ENCODE measurements around the gene CDC42. TPM values are rescaled to one million over a fixed set of nuclear protein-coding genes. Genes with fewer than 3 reads are reported as not detected.

Gene CDC42
- total and polyA plus RNA-seq, 2 of the 4 experiments (the other 2 are of a cell fraction), result 162 to 609 TPM

DNA sequence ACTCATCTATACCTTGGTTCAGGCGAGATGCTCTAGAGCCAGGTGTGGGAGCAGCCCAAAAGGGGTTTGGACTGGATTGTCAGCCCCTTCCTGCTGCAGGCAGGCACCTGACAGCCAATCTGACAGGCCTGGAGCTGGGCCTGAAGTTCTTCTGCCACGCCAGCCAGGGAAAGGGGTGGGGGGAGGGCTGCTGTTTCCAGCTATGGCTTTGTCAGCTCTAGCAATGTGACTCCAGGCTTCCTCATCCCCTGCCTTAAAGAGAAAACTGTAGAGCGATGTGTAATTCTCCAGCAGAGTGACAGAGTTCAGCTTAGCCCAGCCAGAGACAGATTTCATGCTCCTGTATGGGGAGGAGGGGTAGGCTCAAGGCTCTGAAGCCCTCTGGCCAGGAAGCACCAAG lies 60.0 kb downstream of the CDC42 start:
- H2AFZ ChIP-seq (replicated peaks; ENCODE audit: low read length, poor library complexity), result no peak overlapping the region
- no peak overlapping the region for H4K91ac ChIP-seq (ENCODE audit: insufficient read depth, low read depth, low read length)
- POLR2A ChIA-PET (ENCODE audit: unreplicated experiment), result no interaction called here
- H2BK5ac ChIP-seq (ENCODE audit: low read depth, low read length, poor library complexity, severe bottlenecking), result no peak overlapping the region
- H3K9ac ChIP-seq (ENCODE audit: low read depth, low read length), result no peak overlapping the region
- H3K36me3 ChIP-seq (ENCODE audit: control insufficient read depth, insufficient read depth, low read length), result peaks cover 24% of the 10 kb centered on the region
- H3K23ac ChIP-seq (ENCODE audit: low read depth, low read length), result no peak overlapping the region
- H3K18ac ChIP-seq (ENCODE audit: low read depth, low read length), result no peak overlapping the region
- H3K56ac ChIP-seq (ENCODE audit: extremely low read depth, insufficient read depth, low read length), result no peak overlapping the region
- intact Hi-C loops (cut with micrococcal nuclease) (no loop called here), in situ Hi-C loops (cut with MboI; ENCODE audit: low sequenced_read_pairs) (loop anchor here (10.0 kb wide), 1 partner anchor 162 kb away; no protein-coding TSS in a partner anchor), dilution Hi-C loops (cut with HindIII; ENCODE audit: low sequenced_read_pairs, unreplicated experiment) (no loop called here)
- H3K79me1 ChIP-seq (ENCODE audit: low read depth in 1 of 2, low read length in 2 of 2), result peaks cover 61 to 99% of the 10 kb centered on the region in 2 experiments
- no peak overlapping the region for H2BK20ac ChIP-seq (ENCODE audit: low read depth, low read length)
- H3K27me3 ChIP-seq (ENCODE audit: control insufficient read depth, insufficient read depth, low read length), result no peaks in the 10 kb centered on the region
- no peak overlapping the region for H3K27ac ChIP-seq (ENCODE audit: insufficient read depth, low read length)
- CTCF ChIA-PET, result no interaction called here
- no peak overlapping the region for H3K4me2 ChIP-seq (ENCODE audit: low read depth, low read length)
- H3K4ac ChIP-seq (ENCODE audit: low read depth, low read length), result no peak overlapping the region
- no peak for TF ChIP-seq RCOR1 (IDR thresholded peaks at IDR 0.05; ENCODE audit: insufficient replicate concordance, low read length)
- H3K9me1 ChIP-seq (ENCODE audit: insufficient read depth, low read length), result peaks cover 53% of the 10 kb centered on the region
- no peak overlapping the region for H2BK15ac ChIP-seq (ENCODE audit: low read depth, low read length)
- no peak overlapping the region for H4K8ac ChIP-seq (ENCODE audit: low read depth in 2 of 2, low read length in 2 of 2)
- no peak overlapping the region; the same call in 1 of the 2 replicates for H2AK5ac ChIP-seq (ENCODE audit: low read depth, low read length)
- peaks cover 93% of the 10 kb centered on the region for H4K20me1 ChIP-seq (ENCODE audit: insufficient read depth, low read length)
- H3K9me3 ChIP-seq (ENCODE audit: control insufficient read depth, insufficient read depth, low read length), result no peaks in the 10 kb centered on the region
- ATAC-seq (ENCODE audit: low read depth) (no peak), DNase-seq (peak; percentile 31)
- H3K4me1 ChIP-seq (ENCODE audit: control insufficient read depth, insufficient read depth, low read length), result peaks cover 33% of the 10 kb centered on the region
- H2BK120ac ChIP-seq (ENCODE audit: low read depth, low read length), result no peak overlapping the region
- WGBS, 2 experiments (ENCODE audit: extremely low coverage in 2 of 2, insufficient read length in 1 of 2), result 100% methylated on average over 1 of the region's 3 CpGs; no CpG with 5 or more reads in 1 of the 2 experiments
- no peak overlapping the region for H3K14ac ChIP-seq (replicated peaks; ENCODE audit: low read depth, low read length)
- no peak overlapping the region for H3K4me3 ChIP-seq (ENCODE audit: insufficient read depth, low read depth, low read length)
- no peak overlapping the region for H2AK9ac ChIP-seq (replicated peaks; ENCODE audit: low read depth, low read length, poor library complexity)
- no TSS peak for BruUV-seq (replicated peaks)
- no peak overlapping the region for H4K5ac ChIP-seq (ENCODE audit: low read depth, low read length)

Measured in IMR-90 (cell line).